Stromal cell of bone marrow (primary cell): Measurements from ENCODE around the gene PSME3.
"Not testable (repeated sequence)": the region's sequence is repeated elsewhere in the genome, so short reads cannot be mapped to it uniquely, and the experiment has no call there.

Experiments
- DNase-seq: peaks from one replicate; pipeline ENCODE4 v3.0.0-alpha.2; 2012; ENCODE audit warnings: low read depth

Gene PSME3

GRCh38 chr17:42878123-42878880 is 45.1 kb downstream of the PSME3 start:
- DNase-seq: no peak

- DNase-seq: no peak
These were observed 45.9 kb downstream of the PSME3 start for GRCh38 chr17:42878924-42879595.

GRCh38 chr17:42879596-42879985 is 46.4 kb downstream of the PSME3 start:
- DNase-seq: peak; percentile 20

GRCh38 chr17:42880776-42881310 is 47.6 kb downstream of the PSME3 start:
- DNase-seq: no peak

- not testable (repeated sequence) for DNase-seq
These were observed 48.5 kb downstream of the PSME3 start for GRCh38 chr17:42881706-42882105.

GRCh38 chr17:42882166-42882565 is 49.0 kb downstream of the PSME3 start:
- DNase-seq: no peak

- no peak for DNase-seq
These were observed 50.8 kb downstream of the PSME3 start for GRCh38 chr17:42883802-42884558.

GRCh38 chr17:42885806-42886205 is 52.6 kb downstream of the PSME3 start:
- DNase-seq: not testable (repeated sequence)

GRCh38 chr17:42886283-42887176 is 53.3 kb downstream of the PSME3 start:
- no peak for DNase-seq

GRCh38 chr17:42889809-42890208 is 56.6 kb downstream of the PSME3 start:
- no peak for DNase-seq

GRCh38 chr17:42891539-42892152 is 58.4 kb downstream of the PSME3 start:
- no peak for DNase-seq

GRCh38 chr17:42893359-42893758 is 60.2 kb downstream of the PSME3 start:
- peak; percentile 6 for DNase-seq
